ENCODE measurements around the gene ADSS2.
"Not testable (repeated sequence)": the region's sequence is repeated elsewhere in the genome, so short reads cannot be mapped to it uniquely, and the experiment has no call there.

The ADSS2 gene

GRCh38 chr1:244451539-244451950 is at the start of gene ADSS2:
Gene ADSS2, minus strand, starts transcription at chr1:244451909. Its CDS starts 92 bp downstream, at chr1:244451817.
- no peak for DNase-seq (ENCODE audit: low read depth in 2 of 2)

- DNase-seq (ENCODE audit: low read depth in 2 of 2) = not testable (repeated sequence)
These were observed 48.8 kb upstream of the ADSS2 start for GRCh38 chr1:244500515-244500914.

- DNase-seq (ENCODE audit: low read depth in 2 of 2) = not testable (repeated sequence)
These were observed 47.8 kb upstream of the ADSS2 start for GRCh38 chr1:244499484-244499883.

- no peak for DNase-seq (ENCODE audit: low read depth in 2 of 2)
These were observed 46.1 kb upstream of the ADSS2 start for GRCh38 chr1:244497805-244498204.

- DNase-seq (ENCODE audit: low read depth in 2 of 2) = no peak
These were observed 44.5 kb upstream of the ADSS2 start for GRCh38 chr1:244496186-244496585.

- no peak for DNase-seq (ENCODE audit: low read depth in 2 of 2)
These were observed 42.9 kb upstream of the ADSS2 start for GRCh38 chr1:244494653-244495052.

GRCh38 chr1:244484971-244485370 is 33.3 kb upstream of the ADSS2 start:
- DNase-seq (ENCODE audit: low read depth in 2 of 2) = not testable (repeated sequence)

GRCh38 chr1:244473059-244473605 is 21.4 kb upstream of the ADSS2 start:
- no peak for DNase-seq (ENCODE audit: low read depth in 2 of 2)

- no peak for DNase-seq (ENCODE audit: low read depth in 2 of 2)
These were observed 15.0 kb upstream of the ADSS2 start for GRCh38 chr1:244466724-244467123.

- DNase-seq (ENCODE audit: low read depth in 2 of 2) = peak; percentile 54 to 55
These were observed 9.7 kb upstream of the ADSS2 start, which contains the start of gene CATSPERE for GRCh38 chr1:244461245-244462071. Gene CATSPERE, plus strand, starts transcription at chr1:244461273. Its CDS starts 157 bp downstream, at chr1:244461430.

GRCh38 chr1:244460197-244460596 is 8.5 kb upstream of the ADSS2 start:
- DNase-seq (ENCODE audit: low read depth in 2 of 2) = no peak

GRCh38 chr1:244458781-244459180 is 7.1 kb upstream of the ADSS2 start:
- no peak for DNase-seq (ENCODE audit: low read depth in 2 of 2)

- DNase-seq (ENCODE audit: low read depth in 2 of 2) = no peak
These were observed 4.9 kb upstream of the ADSS2 start for GRCh38 chr1:244456586-244456985.

- no peak for DNase-seq (ENCODE audit: low read depth in 2 of 2)
These were observed 2.7 kb upstream of the ADSS2 start for GRCh38 chr1:244454412-244454811.

GRCh38 chr1:244451951-244452795 is 464 bp upstream of the ADSS2 start:
- DNase-seq (ENCODE audit: low read depth in 2 of 2) = peak; percentile 98 to 99

GRCh38 chr1:244450597-244451538 is 841 bp downstream of the ADSS2 start:
- peak in 1 of 2 donors; percentile 22 for DNase-seq (ENCODE audit: low read depth in 2 of 2)

- no peak for DNase-seq (ENCODE audit: low read depth in 2 of 2)
These were observed 1.7 kb downstream of the ADSS2 start for GRCh38 chr1:244449936-244450508.

GRCh38 chr1:244448279-244449036 is 3.3 kb downstream of the ADSS2 start:
- DNase-seq (ENCODE audit: low read depth in 2 of 2) = no peak

GRCh38 chr1:244447552-244447951 is 4.2 kb downstream of the ADSS2 start:
- DNase-seq (ENCODE audit: low read depth in 2 of 2) = no peak

- DNase-seq (ENCODE audit: low read depth in 2 of 2) = no peak
These were observed 4.7 kb downstream of the ADSS2 start for GRCh38 chr1:244447024-244447423.
